Neuron (in vitro differentiated cells): Measurements from ENCODE around the gene ADGRG3.

Experiments
- H2AFZ ChIP-seq: one replicate; pipeline ENCODE4 v1.6.1; 2013; ENCODE audit warnings: low read depth, mild to moderate bottlenecking, inconsistent platforms, low read length, moderate library complexity
- H3K27me3 ChIP-seq: one replicate; pipeline ENCODE4 v1.6.1; 2013; ENCODE audit warnings: low read length; ENCODE audit not compliant: insufficient read depth
- H3K36me3 ChIP-seq: one replicate; pipeline ENCODE4 v1.6.1; 2013; ENCODE audit warnings: low read length; ENCODE audit not compliant: insufficient read depth
- H3K4me1 ChIP-seq: one replicate; pipeline ENCODE4 v1.6.1; 2013; ENCODE audit warnings: low read length; ENCODE audit not compliant: insufficient read depth
- H3K4me3 ChIP-seq: 2 replicates; pipeline ENCODE4 v1.5.1; 2013; ENCODE audit warnings: mild to moderate bottlenecking, low read length, moderate library complexity
- H3K9me3 ChIP-seq: one replicate; pipeline ENCODE4 v1.6.1; 2013; ENCODE audit warnings: low read length

The ADGRG3 gene

GRCh38 chr16:57713596-57713995 lies 45.5 kb downstream of the ADGRG3 start:
- Histone ChIP-seq H3K27me3 (peaks cover 7% of the 10 kb centered on the region), H3K4me3 (no peak overlapping the region), H3K36me3 (no peaks in the 10 kb centered on the region), H2AFZ (no peak overlapping the region), H3K9me3 (no peaks in the 10 kb centered on the region), H3K4me1 (peaks cover 11% of the 10 kb centered on the region)

GRCh38 chr16:57714047-57714446 lies 45.9 kb downstream of the ADGRG3 start:
- no peaks in the 10 kb centered on the region for H3K36me3 ChIP-seq
- peaks cover 7% of the 10 kb centered on the region for H3K27me3 ChIP-seq
- H2AFZ ChIP-seq: no peak overlapping the region
- peaks cover 11% of the 10 kb centered on the region for H3K4me1 ChIP-seq
- no peak overlapping the region for H3K4me3 ChIP-seq
- no peaks in the 10 kb centered on the region for H3K9me3 ChIP-seq

GRCh38 chr16:57720142-57720575 lies 52.1 kb downstream of the ADGRG3 start:
- Histone ChIP-seq H3K9me3 (no peaks in the 10 kb centered on the region), H2AFZ (no peak overlapping the region), H3K36me3 (no peaks in the 10 kb centered on the region), H3K27me3 (peaks cover 2% of the 10 kb centered on the region), H3K4me1 (no peaks in the 10 kb centered on the region), H3K4me3 (no peak overlapping the region)

GRCh38 chr16:57721356-57722209 lies 53.5 kb downstream of the ADGRG3 start:
- no peaks in the 10 kb centered on the region for H3K9me3 ChIP-seq
- no peak overlapping the region for H3K4me3 ChIP-seq
- peaks cover 2% of the 10 kb centered on the region for H3K27me3 ChIP-seq
- no peaks in the 10 kb centered on the region for H3K36me3 ChIP-seq
- no peak overlapping the region for H2AFZ ChIP-seq
- no peaks in the 10 kb centered on the region for H3K4me1 ChIP-seq

- H2AFZ ChIP-seq: no peak overlapping the region
- H3K27me3 ChIP-seq: peaks cover 2% of the 10 kb centered on the region
- no peak overlapping the region for H3K4me3 ChIP-seq
- no peaks in the 10 kb centered on the region for H3K9me3 ChIP-seq
- H3K36me3 ChIP-seq: no peaks in the 10 kb centered on the region
- no peaks in the 10 kb centered on the region for H3K4me1 ChIP-seq
Measured at GRCh38 chr16:57722210-57722499, 54.0 kb downstream of the ADGRG3 start.

- Histone ChIP-seq H2AFZ (no peak overlapping the region), H3K27me3 (peaks cover 2% of the 10 kb centered on the region), H3K4me3 (no peak overlapping the region), H3K4me1 (no peaks in the 10 kb centered on the region), H3K9me3 (no peaks in the 10 kb centered on the region), H3K36me3 (no peaks in the 10 kb centered on the region)
Measured at GRCh38 chr16:57722651-57723050, 54.5 kb downstream of the ADGRG3 start.

- Histone ChIP-seq H3K4me3 (no peak overlapping the region), H3K9me3 (no peaks in the 10 kb centered on the region)
Measured at GRCh38 chr16:57723170-57723569, 55.1 kb downstream of the ADGRG3 start.

GRCh38 chr16:57724531-57724930 lies 56.4 kb downstream of the ADGRG3 start:
- Histone ChIP-seq H3K9me3 (no peaks in the 10 kb centered on the region), H3K4me1 (no peaks in the 10 kb centered on the region), H3K36me3 (no peaks in the 10 kb centered on the region), H3K27me3 (peaks cover 2% of the 10 kb centered on the region), H3K4me3 (no peak overlapping the region), H2AFZ (no peak overlapping the region)

More at GRCh38 chr16:57723170-57723569, 55.1 kb downstream of the ADGRG3 start:
- Histone ChIP-seq H3K4me1 (no peaks in the 10 kb centered on the region), H3K27me3 (peaks cover 2% of the 10 kb centered on the region), H3K36me3 (no peaks in the 10 kb centered on the region), H2AFZ (no peak overlapping the region)

- H3K27me3 ChIP-seq: peaks cover 2% of the 10 kb centered on the region
Measured at GRCh38 chr16:57725151-57725550, 57.0 kb downstream of the ADGRG3 start.

GRCh38 chr16:57725554-57725953 lies 57.4 kb downstream of the ADGRG3 start:
- Histone ChIP-seq H3K9me3 (no peaks in the 10 kb centered on the region), H3K27me3 (peaks cover 2% of the 10 kb centered on the region), H2AFZ (no peak overlapping the region), H3K4me3 (no peak overlapping the region), H3K4me1 (no peaks in the 10 kb centered on the region), H3K36me3 (no peaks in the 10 kb centered on the region)

More at GRCh38 chr16:57725151-57725550, 57.0 kb downstream of the ADGRG3 start:
- H3K4me1 ChIP-seq: no peaks in the 10 kb centered on the region
- no peak overlapping the region for H2AFZ ChIP-seq
- no peak overlapping the region for H3K4me3 ChIP-seq
- H3K9me3 ChIP-seq: no peaks in the 10 kb centered on the region
- H3K36me3 ChIP-seq: no peaks in the 10 kb centered on the region

GRCh38 chr16:57725976-57726375 lies 57.9 kb downstream of the ADGRG3 start:
- no peak overlapping the region for H2AFZ ChIP-seq
- no peaks in the 10 kb centered on the region for H3K4me1 ChIP-seq
- H3K36me3 ChIP-seq: no peaks in the 10 kb centered on the region
- no peaks in the 10 kb centered on the region for H3K9me3 ChIP-seq
- no peak overlapping the region for H3K4me3 ChIP-seq
- peaks cover 2% of the 10 kb centered on the region for H3K27me3 ChIP-seq

GRCh38 chr16:57726433-57726947 lies 58.4 kb downstream of the ADGRG3 start:
- no peaks in the 10 kb centered on the region for H3K36me3 ChIP-seq
- H2AFZ ChIP-seq: no peak overlapping the region
- H3K4me3 ChIP-seq: no peak overlapping the region
- H3K9me3 ChIP-seq: no peaks in the 10 kb centered on the region
- H3K4me1 ChIP-seq: no peaks in the 10 kb centered on the region
- H3K27me3 ChIP-seq: peaks cover 2% of the 10 kb centered on the region

GRCh38 chr16:57727610-57728009 lies 59.5 kb downstream of the ADGRG3 start:
- H3K27me3 ChIP-seq: no peaks in the 10 kb centered on the region
- H3K4me1 ChIP-seq: no peaks in the 10 kb centered on the region
- H3K36me3 ChIP-seq: no peaks in the 10 kb centered on the region
- no peaks in the 10 kb centered on the region for H3K9me3 ChIP-seq
- H3K4me3 ChIP-seq: no peak overlapping the region
- H2AFZ ChIP-seq: no peak overlapping the region
